HEK293T (cell line): Measurements from ENCODE around the gene CMAS.

ENCODE experiments used
- ARNT ChIP-seq: fragments of 450-650 bp; IDR thresholded peaks from 2 replicates; pipeline ENCODE4 v1.6.1; 2017; ENCODE audit warnings: mild to moderate bottlenecking
- BHLHE40 ChIP-seq: fragments of 450-650 bp; IDR thresholded peaks from 2 replicates; pipeline ENCODE4 v1.6.1; 2016; ENCODE audit warnings: mild to moderate bottlenecking, moderate library complexity, borderline replicate concordance
- LEF1 ChIP-seq: fragments of 450-650 bp; IDR thresholded peaks from 2 replicates; pipeline ENCODE4 v1.6.1; 2017; ENCODE audit warnings: mild to moderate bottlenecking, borderline replicate concordance
- PKNOX1 ChIP-seq: fragments of 450-650 bp; IDR thresholded peaks from 2 replicates; pipeline ENCODE4 v1.6.1; 2016
- SUZ12 ChIP-seq: fragments of 450-650 bp; IDR thresholded peaks from 2 replicates; pipeline ENCODE4 v1.6.1; 2016; ENCODE audit warnings: mild to moderate bottlenecking
- TARDBP ChIP-seq: fragments of 450-650 bp; IDR thresholded peaks from 2 replicates; pipeline ENCODE4 v1.6.1; 2016

- no peak for TF ChIP-seq PKNOX1
- no peak for TF ChIP-seq LEF1
- no peak for TF ChIP-seq BHLHE40
- TF ChIP-seq SUZ12: no peak
- TF ChIP-seq TARDBP: no peak
- TF ChIP-seq ARNT: no peak
Observed at GRCh38 chr12:22044391-22044790, 1.6 kb upstream of the CMAS start.
